NCI-H1092 (cell line): ENCODE data around the gene NRG3.

Experiments
- DNase-seq: peaks from one replicate; lab custom pipeline; 2025; lab: John Stamatoyannopoulos, UW

Gene NRG3

GRCh38 chr10:82827901-82828300 lies 952.9 kb downstream of the NRG3 start:
- no peak for DNase-seq

GRCh38 chr10:82847242-82847641 lies 972.2 kb downstream of the NRG3 start:
- no peak for DNase-seq

GRCh38 chr10:82850191-82850590 lies 975.2 kb downstream of the NRG3 start:
- no peak for DNase-seq

GRCh38 chr10:82856957-82857613 lies 982.1 kb downstream of the NRG3 start:
- DNase-seq: no peak

GRCh38 chr10:82861889-82862288 lies 986.9 kb downstream of the NRG3 start:
- DNase-seq: no peak

- DNase-seq: no peak
Measured at GRCh38 chr10:82865366-82865765, 990.4 kb downstream of the NRG3 start.

GRCh38 chr10:82866424-82867020 lies 991.5 kb downstream of the NRG3 start:
- DNase-seq: no peak

- DNase-seq: no peak
Measured at GRCh38 chr10:82867056-82867455, 992.1 kb downstream of the NRG3 start.

- no peak for DNase-seq
Measured at GRCh38 chr10:82874671-82875070, 999.7 kb downstream of the NRG3 start.

- DNase-seq: no peak
Measured at GRCh38 chr10:82880776-82881290, 1005.8 kb downstream of the NRG3 start.

- no peak for DNase-seq
Measured at GRCh38 chr10:82882722-82883121, 1007.7 kb downstream of the NRG3 start.

- DNase-seq: no peak
Measured at GRCh38 chr10:82883603-82884002, 1008.6 kb downstream of the NRG3 start.

- no peak for DNase-seq
Measured at GRCh38 chr10:82887488-82887887, 1012.5 kb downstream of the NRG3 start.

- no peak for DNase-seq
Measured at GRCh38 chr10:82888809-82889455, 1013.9 kb downstream of the NRG3 start.

- DNase-seq: no peak
Measured at GRCh38 chr10:82889728-82890127, 1014.7 kb downstream of the NRG3 start.

- no peak for DNase-seq
Measured at GRCh38 chr10:82890573-82890972, 1015.6 kb downstream of the NRG3 start.

- no peak for DNase-seq
Measured at GRCh38 chr10:82908096-82908495, 1033.1 kb downstream of the NRG3 start.

GRCh38 chr10:82908751-82909150 lies 1033.8 kb downstream of the NRG3 start:
- no peak for DNase-seq

GRCh38 chr10:82910301-82910700 lies 1035.3 kb downstream of the NRG3 start:
- no peak for DNase-seq

GRCh38 chr10:82914655-82915136 lies 1039.7 kb downstream of the NRG3 start:
- DNase-seq: no peak

- DNase-seq: no peak
Measured at GRCh38 chr10:82916941-82917340, 1041.9 kb downstream of the NRG3 start.

GRCh38 chr10:82918022-82918421 lies 1043.0 kb downstream of the NRG3 start:
- DNase-seq: no peak

GRCh38 chr10:82922046-82922445 lies 1047.1 kb downstream of the NRG3 start:
- DNase-seq: no peak
